Endothelial cell of umbilical vein (primary cell): Measurements from ENCODE around the gene PYY. TPM values are rescaled to one million over a fixed set of nuclear protein-coding genes. Genes with fewer than 3 reads are reported as not detected.

Source experiments
- BruUV-seq: library from RNA; stranded (reverse); fragments of 400-500 nt; replicated peaks from 2 replicates; lab custom pipeline; 2021; lab: Mats Ljungman, UMichigan
- CTCF ChIA-PET: fragments of 300-600, 350-600 bp; sonication (Branson Sonifier 250); formaldehyde crosslinking; loops from one replicate; lab custom pipeline; 2021; ENCODE audit warnings: antibody characterized with exemption, inconsistent platforms; lab: Charles Lee
- POLR2A ChIA-PET: fragments of 300-600, 350-600 bp; sonication (Branson Sonifier 250); formaldehyde crosslinking; loops from one replicate; lab custom pipeline; 2021; ENCODE audit warnings: antibody characterized with exemption, inconsistent platforms; lab: Charles Lee
- DNase-seq: peaks from one replicate; pipeline ENCODE4 v3.0.0-alpha.2; 2011; ENCODE audit warnings: low read depth, low spot score
- FAIRE-seq: peaks from 2 replicates; lab custom pipeline; 2011; peaks lifted over from hg19 to GRCh38; lab: Jason Lieb, UNC
- H2AFZ ChIP-seq: 2 replicates; pipeline ENCODE4 v1.6.0; 2012; ENCODE audit warnings: low read depth, low read length, control low read depth, inconsistent platforms
- H3K27ac ChIP-seq: 2 replicates; pipeline ENCODE4 v1.5.1; 2011; ENCODE audit warnings: low read depth, mild to moderate bottlenecking, control low read depth, low read length, moderate library complexity; ENCODE audit not compliant: insufficient read depth
- H3K27me3 ChIP-seq, 2 experiments: 2 replicates each; pipeline versions ENCODE4 v1.6.0 to v1.6.1; 2011; ENCODE audit warnings: low read length in 2 of 2, mixed read lengths in 1 of 2; ENCODE audit not compliant: control insufficient read depth in 2 of 2, insufficient read depth in 2 of 2
- H3K36me3 ChIP-seq, 2 experiments: 2 replicates in 1 of 2; 3 replicates in 1 of 2; pipeline ENCODE4 v1.5.1; 2011; ENCODE audit warnings: low read length in 2 of 2, mild to moderate bottlenecking in 1 of 2, moderate library complexity in 1 of 2; ENCODE audit not compliant: control insufficient read depth in 2 of 2, insufficient read depth in 2 of 2; ENCODE audit errors: extremely low read depth in 1 of 2
- H3K4me1 ChIP-seq: 3 replicates; pipeline ENCODE4 v1.5.1; 2011; ENCODE audit warnings: mild to moderate bottlenecking, low read length; ENCODE audit not compliant: control insufficient read depth, insufficient read depth; ENCODE audit errors: extremely low read depth
- H3K4me2 ChIP-seq: 2 replicates; pipeline ENCODE4 v1.6.1; 2011; ENCODE audit warnings: low read length, control low read depth, mixed read lengths; ENCODE audit not compliant: insufficient read depth
- H3K4me3 ChIP-seq, 3 experiments: fragments of 200-600 bp in 1 of 3; sonication (generic), shearing (Covaris generic) in 1 of 3; replicated peaks in 1 of 3; 2 replicates each; pipeline ENCODE4 v1.5.1; 2011 to 2016; ENCODE audit warnings: control low read depth in 3 of 3, low read length in 3 of 3, mild to moderate bottlenecking in 2 of 3, inconsistent platforms in 1 of 3, low read depth in 1 of 3, moderate library complexity in 1 of 3; ENCODE audit not compliant: insufficient read depth in 1 of 3
- H3K79me2 ChIP-seq: 2 replicates; pipeline ENCODE4 v1.6.0; 2012; ENCODE audit warnings: low read length, inconsistent platforms; ENCODE audit not compliant: control insufficient read depth, insufficient read depth
- H3K9ac ChIP-seq: replicated peaks from 2 replicates; pipeline ENCODE3; 2011; ENCODE audit warnings: low read length, control low read depth; ENCODE audit not compliant: insufficient read depth; ENCODE audit errors: extremely low read depth
- H3K9me1 ChIP-seq: replicated peaks from 3 replicates; pipeline ENCODE4 v1.6.0; 2011; ENCODE audit warnings: mild to moderate bottlenecking, low read length; ENCODE audit not compliant: control insufficient read depth, insufficient read depth; ENCODE audit errors: extremely low read depth
- H3K9me3 ChIP-seq: replicated peaks from 2 replicates; pipeline ENCODE4 v1.5.1; 2012; ENCODE audit warnings: low read length, inconsistent platforms; ENCODE audit not compliant: control insufficient read depth, insufficient read depth
- H4K20me1 ChIP-seq: replicated peaks from 2 replicates; pipeline ENCODE3; 2011; ENCODE audit warnings: mild to moderate bottlenecking, low read length; ENCODE audit not compliant: control insufficient read depth, insufficient read depth; ENCODE audit errors: extremely low read depth
- CTCF ChIP-seq, 2 donors: IDR thresholded peaks; 1 replicate in 1 of 2; 2 replicates in 1 of 2; pipeline ENCODE4 v1.5.1; 2011; ENCODE audit warnings: low read length in 2 of 2, mild to moderate bottlenecking in 2 of 2, moderate library complexity in 2 of 2, control low read depth in 1 of 2, inconsistent platforms in 1 of 2, low read depth in 1 of 2; ENCODE audit not compliant: insufficient read depth in 1 of 2; ENCODE audit errors: extremely low read depth in 1 of 2
- EZH2 ChIP-seq: IDR thresholded peaks from 2 replicates; pipeline ENCODE4 v1.6.1; 2012; ENCODE audit warnings: borderline replicate concordance, low read depth, mild to moderate bottlenecking, moderate library complexity, low read length, inconsistent platforms; ENCODE audit not compliant: severe bottlenecking
- FOS ChIP-seq: IDR thresholded peaks from 2 replicates; pipeline ENCODE4 v1.6.1; 2011; ENCODE audit warnings: mild to moderate bottlenecking, low read length, moderate library complexity, borderline replicate concordance; ENCODE audit not compliant: insufficient read depth
- GATA2 ChIP-seq: IDR thresholded peaks from 2 replicates; pipeline ENCODE4 v1.7.0; 2011; ENCODE audit warnings: low read depth, mild to moderate bottlenecking, moderate library complexity, mixed read lengths, low read length; ENCODE audit not compliant: insufficient read length, insufficient read depth
- JUN ChIP-seq: IDR thresholded peaks from 2 replicates; pipeline ENCODE4 v1.6.1; 2011; ENCODE audit warnings: borderline replicate concordance, low read depth; ENCODE audit not compliant: insufficient read length, insufficient read depth
- MAX ChIP-seq: IDR thresholded peaks from 2 replicates; pipeline ENCODE4 v1.6.1; 2011; ENCODE audit not compliant: insufficient read depth, insufficient read length
- MYC ChIP-seq: IDR thresholded peaks from one replicate; pipeline ENCODE4 v1.6.1; 2011; ENCODE audit warnings: mild to moderate bottlenecking, low read depth, low read length
- POLR2A ChIP-seq: IDR thresholded peaks from 2 replicates; pipeline ENCODE4 v1.6.1; 2012; ENCODE audit warnings: low read depth, mild to moderate bottlenecking, control low read depth, low read length
- POLR2AphosphoS5 ChIP-seq: IDR thresholded peaks from 2 replicates; pipeline ENCODE4 v1.6.1; 2012; ENCODE audit warnings: low read depth, mild to moderate bottlenecking, control low read depth, low read length, moderate library complexity; ENCODE audit not compliant: insufficient read depth
- dilution Hi-C: fragments of 300-500 bp; cut with MboI; formaldehyde crosslinking; loops from one replicate; pipeline ENCODE4 v1.15.0; 2019; ENCODE audit warnings: low sequenced_read_pairs; ENCODE audit not compliant: extremely low pct_ligation_motif_present
- intact Hi-C: fragments of 100-400 bp; cut with micrococcal nuclease; formaldehyde crosslinking; loops from one replicate; pipeline ENCODE4 v1.10.0; 2022
- polyA plus RNA-seq, 4 experiments: library from polyadenylated mRNA; depleted of rRNA in 3 of 4; stranded (reverse) in 3 of 4; unstranded in 1 of 4; fragments of >200 nt; gene quantifications; 2 replicates each; pipeline versions ENCODE4 v1.2.1 to v1.2.3, GENCODE V29; 2011 to 2012; ENCODE audit warnings: missing spikeins in 1 of 4
- total RNA-seq: library from RNA; stranded (reverse); gene quantifications from 2 replicates; pipeline ENCODE4 v1.2.3, GENCODE V29; 2021

PYY gene
- total and polyA plus RNA-seq, 2 donors (not counting 3 experiments of a cell fraction or from before 2014, with no cell fraction given), result not detected

GRCh38 chr17:43915559-43915958 lies 38.2 kb downstream of the PYY start:
- Histone ChIP-seq H3K4me3 (no peak overlapping the region), H3K27me3 (peaks cover 15 to 29% of the 10 kb centered on the region in 2 experiments), H3K4me2 (no peak overlapping the region), H3K79me2 (no peaks in the 10 kb centered on the region), H3K9me1 (no peaks in the 10 kb centered on the region), H2AFZ (no peak overlapping the region), H3K9me3 (no peaks in the 10 kb centered on the region), H4K20me1 (no peaks in the 10 kb centered on the region), H3K9ac (no peak overlapping the region), H3K4me1 (no peaks in the 10 kb centered on the region), H3K27ac (no peak overlapping the region), H3K36me3 (no peaks in the 10 kb centered on the region)
- POLR2A ChIA-PET, result no interaction called here
- CTCF ChIA-PET, result no interaction called here
- TF ChIP-seq POLR2A (no peak), GATA2 (no peak), CTCF (IDR thresholded peaks at IDR 0.05; ENCODE audit: extremely low read depth in 1 of 2, insufficient read depth in 1 of 2, low read depth in 1 of 2, low read length in 2 of 2) (no peak), MYC (no peak), POLR2AphosphoS5 (no peak), JUN (no peak), FOS (no peak), EZH2 (no peak), MAX (no peak)
- dilution Hi-C loops (no loop called here), intact Hi-C loops (no loop called here)
- FAIRE-seq (no peak), DNase-seq (no peak)
- BruUV-seq, result no TSS peak
